GM12864 (cell line): ENCODE results near the gene FAM3B.
"Not testable (repeated sequence)": the region's sequence is repeated elsewhere in the genome, so short reads cannot be mapped to it uniquely, and the experiment has no call there.

Experiments used
- DNase-seq: peaks from one replicate; pipeline ENCODE4 v3.0.0-alpha.2; 2011; ENCODE audit warnings: low read depth
- H3K4me3 ChIP-seq: 2 replicates; pipeline ENCODE4 v1.5.1; 2011; ENCODE audit warnings: mild to moderate bottlenecking, low read depth, low read length, control low read depth
- TF ChIP-seq, protein P1 (sequence below): IDR thresholded peaks from 2 replicates; pipeline ENCODE4 v1.5.1; 2011; ENCODE audit warnings: low read depth, mild to moderate bottlenecking, moderate library complexity, low read length, control low read depth, inconsistent platforms; ENCODE audit errors: missing control alignments

Gene FAM3B

DNA sequence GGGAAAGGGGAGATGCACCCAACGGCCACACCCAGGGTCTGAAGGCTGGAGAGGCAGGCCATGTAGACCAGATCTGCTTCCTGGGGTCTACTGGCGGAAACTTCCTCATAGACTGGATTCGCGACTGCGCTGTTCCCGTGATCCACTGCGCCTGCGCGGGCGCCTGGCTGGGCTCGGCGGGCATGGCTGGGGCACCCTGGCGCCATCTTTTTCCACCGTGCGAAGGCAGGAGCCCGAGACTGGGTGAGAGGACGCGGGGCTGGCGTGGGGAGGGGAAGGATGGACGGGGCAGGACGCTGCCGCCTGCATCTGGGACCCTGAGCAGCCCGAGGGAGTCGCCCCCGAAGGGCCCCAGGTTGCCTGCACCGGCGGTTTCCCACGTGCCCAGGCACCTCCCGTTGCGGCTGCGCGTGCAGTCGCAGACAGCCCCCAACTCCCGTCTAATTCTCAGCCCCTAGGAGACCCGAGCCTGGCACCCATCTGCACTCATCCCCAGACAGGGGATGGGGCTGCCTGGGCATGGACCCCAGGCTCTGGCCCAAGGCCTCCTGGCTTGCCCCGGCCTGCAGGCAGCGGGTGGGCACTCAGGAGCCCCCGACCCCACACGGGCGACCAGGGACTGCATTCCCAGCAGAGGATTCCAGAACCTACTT lies 12.4 kb upstream of the FAM3B start:
- no peak overlapping the region for H3K4me3 ChIP-seq
- no peak for DNase-seq
- TF ChIP-seq, protein P1, sequence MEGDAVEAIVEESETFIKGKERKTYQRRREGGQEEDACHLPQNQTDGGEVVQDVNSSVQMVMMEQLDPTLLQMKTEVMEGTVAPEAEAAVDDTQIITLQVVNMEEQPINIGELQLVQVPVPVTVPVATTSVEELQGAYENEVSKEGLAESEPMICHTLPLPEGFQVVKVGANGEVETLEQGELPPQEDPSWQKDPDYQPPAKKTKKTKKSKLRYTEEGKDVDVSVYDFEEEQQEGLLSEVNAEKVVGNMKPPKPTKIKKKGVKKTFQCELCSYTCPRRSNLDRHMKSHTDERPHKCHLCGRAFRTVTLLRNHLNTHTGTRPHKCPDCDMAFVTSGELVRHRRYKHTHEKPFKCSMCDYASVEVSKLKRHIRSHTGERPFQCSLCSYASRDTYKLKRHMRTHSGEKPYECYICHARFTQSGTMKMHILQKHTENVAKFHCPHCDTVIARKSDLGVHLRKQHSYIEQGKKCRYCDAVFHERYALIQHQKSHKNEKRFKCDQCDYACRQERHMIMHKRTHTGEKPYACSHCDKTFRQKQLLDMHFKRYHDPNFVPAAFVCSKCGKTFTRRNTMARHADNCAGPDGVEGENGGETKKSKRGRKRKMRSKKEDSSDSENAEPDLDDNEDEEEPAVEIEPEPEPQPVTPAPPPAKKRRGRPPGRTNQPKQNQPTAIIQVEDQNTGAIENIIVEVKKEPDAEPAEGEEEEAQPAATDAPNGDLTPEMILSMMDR, result no peak

DNA sequence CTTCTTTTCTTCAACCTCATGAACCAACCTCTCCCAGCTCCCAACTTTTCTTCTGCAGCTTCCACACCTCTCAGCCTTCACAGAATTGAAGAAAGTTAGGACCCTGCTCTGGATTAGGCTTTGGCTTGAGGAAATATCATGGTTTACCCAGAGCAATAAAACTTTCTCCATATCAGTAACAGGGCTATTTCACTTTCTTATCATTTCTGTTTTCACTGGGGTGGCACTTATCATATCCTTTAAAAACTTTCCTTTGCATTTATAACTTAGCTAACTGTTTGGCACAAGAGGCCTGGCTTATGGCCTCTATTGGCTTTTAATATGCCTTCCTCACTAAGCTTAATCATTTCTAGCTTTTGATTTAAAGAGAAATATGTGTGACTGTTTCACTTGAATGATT lies 9.4 kb upstream of the FAM3B start:
- TF ChIP-seq, protein P1, result no peak
- no peak for DNase-seq
- H3K4me3 ChIP-seq, result no peak overlapping the region

DNA sequence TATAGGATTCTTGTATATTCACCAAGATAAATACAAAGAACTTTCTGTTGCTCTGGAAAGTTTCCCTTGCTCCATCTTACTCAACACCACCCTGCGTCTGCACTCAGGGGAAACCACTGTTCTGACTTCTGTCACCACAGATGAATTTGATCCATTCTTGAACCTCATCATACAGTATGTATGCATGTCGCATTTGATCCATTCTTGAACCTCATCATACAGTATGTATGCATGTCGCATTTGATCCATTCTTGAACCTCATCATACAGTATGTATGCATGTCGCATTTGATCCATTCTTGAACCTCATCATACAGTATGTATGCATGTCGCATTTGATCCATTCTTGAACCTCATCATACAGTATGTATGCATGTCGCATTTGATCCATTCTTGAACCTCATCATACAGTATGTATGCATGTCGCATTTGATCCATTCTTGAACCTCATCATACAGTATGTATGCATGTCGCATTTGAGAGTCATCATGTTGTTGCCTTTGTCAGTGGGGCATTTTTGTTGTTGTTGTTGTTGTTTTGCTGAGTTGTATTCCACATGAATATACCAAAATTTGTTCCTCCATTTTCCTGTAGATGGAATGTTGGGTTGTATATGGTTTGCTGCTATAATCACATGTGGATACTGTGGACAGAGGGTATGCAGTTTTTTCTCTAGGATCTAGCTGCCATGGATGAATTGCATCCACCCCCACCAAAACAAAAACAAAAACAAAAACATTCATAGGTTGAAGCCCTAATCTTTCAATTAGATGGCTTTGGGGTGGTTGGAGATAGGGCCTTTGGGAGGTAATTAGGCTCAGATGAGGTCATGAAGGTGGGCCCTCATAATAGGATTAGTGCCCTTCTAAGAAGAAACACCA lies 3.1 kb upstream of the FAM3B start:
- not testable (repeated sequence) for DNase-seq, H3K4me3 ChIP-seq

DNA sequence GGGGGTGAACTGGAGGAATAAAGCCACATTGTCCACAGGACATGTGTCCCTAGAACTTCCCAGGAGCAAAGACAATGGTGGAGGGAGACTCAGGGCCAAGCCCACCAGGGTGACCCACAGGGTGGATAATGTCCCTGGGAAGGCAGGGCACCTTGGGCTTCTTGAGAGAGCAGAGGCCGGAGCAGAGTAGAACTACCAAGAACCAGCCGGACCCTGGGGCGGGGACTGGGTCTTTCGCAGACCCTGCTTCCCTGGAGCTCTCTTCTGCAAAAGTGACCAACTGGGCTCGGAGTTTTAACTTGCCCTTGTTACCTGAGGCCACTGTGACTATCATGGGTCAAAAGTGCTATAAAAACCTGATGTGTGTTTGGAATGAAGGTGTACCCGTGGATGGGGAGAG lies 875 bp upstream of the FAM3B start:
- no peak for DNase-seq
- TF ChIP-seq, protein P1, result no peak
- H3K4me3 ChIP-seq, result no peak overlapping the region

DNA sequence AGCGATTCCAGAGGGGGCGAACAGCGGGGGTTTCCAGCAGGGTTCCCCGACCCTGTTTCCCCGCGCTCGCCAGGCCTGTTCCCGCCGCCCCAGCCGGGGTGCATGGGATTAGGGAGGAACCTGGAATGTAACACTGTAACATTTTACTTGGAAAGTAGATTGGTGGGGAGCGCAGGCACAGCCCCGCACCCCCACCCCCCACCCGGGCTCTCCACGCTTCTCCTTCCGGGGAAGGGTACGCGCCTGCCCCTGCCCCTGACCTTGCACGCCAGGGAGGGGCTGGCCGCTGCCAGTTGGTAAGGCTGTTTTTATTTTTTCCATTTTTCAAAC lies 427 bp downstream of the FAM3B start:
- no peak overlapping the region for H3K4me3 ChIP-seq
- DNase-seq, result no peak
- TF ChIP-seq, protein P1, result no peak

DNA sequence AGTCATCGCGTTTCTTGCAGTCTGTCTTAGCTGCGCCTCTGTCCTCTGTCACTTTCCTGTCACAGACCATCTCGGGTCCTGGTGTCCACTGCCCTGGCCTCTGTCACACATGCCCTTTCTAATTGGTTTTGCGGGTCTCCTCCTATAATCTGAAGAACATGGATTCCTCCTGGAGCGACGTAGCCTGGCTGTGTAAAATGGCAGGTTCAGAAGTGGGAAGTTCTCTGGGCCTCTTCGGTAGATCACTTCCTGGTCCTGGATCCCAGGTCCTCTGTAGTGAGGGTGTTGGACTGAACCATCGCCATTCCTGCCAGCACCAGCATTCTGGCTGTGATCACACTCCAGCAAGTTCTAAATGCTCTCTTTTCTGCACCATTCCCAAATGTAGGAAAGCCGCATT lies 857 bp downstream of the FAM3B start:
- no peak overlapping the region for H3K4me3 ChIP-seq
- TF ChIP-seq, protein P1, result no peak
- DNase-seq, result no peak

DNA sequence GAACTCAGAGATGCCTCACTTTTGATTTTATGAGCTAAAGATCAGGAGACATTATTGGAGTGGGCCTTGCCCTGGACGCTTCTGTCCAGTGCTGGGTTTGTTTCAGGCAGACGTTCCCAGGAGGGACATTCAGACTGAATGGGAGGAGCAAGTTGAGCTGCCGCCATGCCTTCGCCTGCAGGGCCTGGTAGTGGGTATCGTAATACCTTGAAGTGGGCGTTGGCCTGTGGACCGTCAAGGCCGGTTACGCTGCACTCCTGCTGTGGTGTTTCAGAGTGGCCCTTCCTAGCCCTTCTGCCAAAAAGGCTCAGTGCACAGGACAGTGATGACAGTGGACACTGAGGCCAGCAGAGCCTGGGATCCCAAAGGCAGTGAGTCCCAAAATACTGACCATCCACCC lies 1.6 kb downstream of the FAM3B start:
- no peak overlapping the region for H3K4me3 ChIP-seq
- DNase-seq, result no peak
- TF ChIP-seq, protein P1, result no peak
